ENCODE measurements around the gene TINAG.

The TINAG gene

GRCh38 chr6:54415517-54415916 lies 107.3 kb downstream of the TINAG start:
- TF ChIP-seq CTCF (IDR thresholded peaks at IDR 0.05; ENCODE audit: insufficient read depth, low read depth, low read length, missing control alignments): no peak
- H3K4me3 ChIP-seq (ENCODE audit: low read length): no peak overlapping the region
- DNase-seq (ENCODE audit: low read depth): no peak

GRCh38 chr6:54419885-54420284 lies 111.6 kb downstream of the TINAG start:
- no peak for TF ChIP-seq CTCF (IDR thresholded peaks at IDR 0.05; ENCODE audit: insufficient read depth, low read depth, low read length, missing control alignments)
- peak; percentile 96 for DNase-seq (ENCODE audit: low read depth)
- H3K4me3 ChIP-seq (ENCODE audit: low read length): no peak overlapping the region

GRCh38 chr6:54426995-54427394 lies 118.8 kb downstream of the TINAG start:
- H3K4me3 ChIP-seq (ENCODE audit: low read length): no peak overlapping the region
- no peak for TF ChIP-seq CTCF (IDR thresholded peaks at IDR 0.05; ENCODE audit: insufficient read depth, low read depth, low read length, missing control alignments)
- DNase-seq (ENCODE audit: low read depth): no peak

GRCh38 chr6:54427396-54427937 lies 119.2 kb downstream of the TINAG start:
- H3K4me3 ChIP-seq (ENCODE audit: low read length): no peak overlapping the region
- TF ChIP-seq CTCF (IDR thresholded peaks at IDR 0.05; ENCODE audit: insufficient read depth, low read depth, low read length, missing control alignments): no peak
- DNase-seq (ENCODE audit: low read depth): peak; percentile 78

GRCh38 chr6:54428431-54428830 lies 120.2 kb downstream of the TINAG start:
- H3K4me3 ChIP-seq (ENCODE audit: low read length): no peak overlapping the region
- TF ChIP-seq CTCF (IDR thresholded peaks at IDR 0.05; ENCODE audit: insufficient read depth, low read depth, low read length, missing control alignments): no peak
- no peak for DNase-seq (ENCODE audit: low read depth)

- no peak for DNase-seq (ENCODE audit: low read depth)
- no peak for TF ChIP-seq CTCF (IDR thresholded peaks at IDR 0.05; ENCODE audit: insufficient read depth, low read depth, low read length, missing control alignments)
These were observed 123.2 kb downstream of the TINAG start for GRCh38 chr6:54431466-54431865.

More at GRCh38 chr6:54431466-54431865, 123.2 kb downstream of the TINAG start:
- no peak overlapping the region for H3K4me3 ChIP-seq (ENCODE audit: low read length)
